ENCODE measurements around the gene IDH3B. TPM values are rescaled to one million over a fixed set of nuclear protein-coding genes. Genes with fewer than 3 reads are reported as not detected.

Gene IDH3B
- total and polyA plus RNA-seq, 2 of the 13 experiments (the other 11 are each of a cell fraction or from before 2014, with no cell fraction given): 215 to 254 TPM

- peak; percentile 12; the same call in 1 of the 2 replicates for TF ChIP-seq REPIN1 (CRISPR knock-in tag; IDR thresholded peaks at IDR 0.05; ENCODE audit: borderline replicate concordance, low read depth)
- TF ChIP-seq ZNF747 (CRISPR knock-in tag; IDR thresholded peaks at IDR 0.05; ENCODE audit: borderline replicate concordance): no peak; the same call in none of the 2 replicates
- TF ChIP-seq ZBTB40 (IDR thresholded peaks at IDR 0.05): no peak
- peak; percentile 60; the same call in 1 of the 2 replicates for TF ChIP-seq ZBTB40 (CRISPR knock-in tag; IDR thresholded peaks at IDR 0.05)
- TF ChIP-seq ZFY (CRISPR knock-in tag; IDR thresholded peaks at IDR 0.05): peak; percentile 78
- 0 out of 2 replicates have a peak, but pooled peaks have one; percentile 20 for TF ChIP-seq MTA1 (CRISPR knock-in tag; IDR thresholded peaks at IDR 0.05; ENCODE audit: borderline replicate concordance)
Observed at GRCh38 chr20:2652724-2653555, 11.1 kb downstream of the IDH3B start (continued).

Data from HepG2 (cell line).